Right lobe of liver (tissue), 4 donors: Measurements from ENCODE around the gene NID2.

Source experiments
- POLR2A ChIP-seq: fragments of 450-650 bp; IDR thresholded peaks from one replicate; pipeline ENCODE4 v1.6.1; 2017; ENCODE audit warnings: antibody characterized with exemption, mild to moderate bottlenecking
- TF ChIP-seq, protein P1 (sequence below), 4 donors: fragments of 200-600 bp in 3 of 4; fragments of 450-650 bp in 1 of 4; IDR thresholded peaks; one replicate each; pipeline versions ENCODE4 v1.5.1 to v1.8.0; 2016 to 2022; ENCODE audit warnings: antibody characterized with exemption in 4 of 4, mild to moderate bottlenecking in 2 of 4
- donor health status: DM: no; HTN: no; CAD: no.
- donor health status: DM: no; HTN: no; CAD: no.
- donor health status: DM: no; HTN: yes; CAD: no.

DNA sequence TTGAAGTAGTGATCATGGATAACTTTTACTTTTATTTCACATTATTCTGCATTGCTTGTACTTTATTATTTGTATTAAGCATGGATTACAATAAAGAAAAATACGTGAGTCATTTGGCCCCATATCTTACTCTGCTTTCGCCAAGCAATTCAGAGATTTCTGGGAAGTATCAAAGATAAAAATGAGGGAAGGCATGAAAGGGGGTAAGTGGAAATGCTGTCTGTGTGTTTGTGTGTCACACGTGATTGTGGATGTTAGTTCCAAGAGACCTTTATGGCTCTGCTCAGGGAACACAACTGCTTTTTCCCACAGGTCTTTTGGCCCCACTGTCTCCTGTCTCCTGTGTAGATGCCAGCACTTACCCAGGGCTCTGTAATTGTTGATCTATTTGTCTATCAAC lies 10.5 kb downstream of the NID2 start:
- TF ChIP-seq POLR2A: no peak
- TF ChIP-seq, protein P1, sequence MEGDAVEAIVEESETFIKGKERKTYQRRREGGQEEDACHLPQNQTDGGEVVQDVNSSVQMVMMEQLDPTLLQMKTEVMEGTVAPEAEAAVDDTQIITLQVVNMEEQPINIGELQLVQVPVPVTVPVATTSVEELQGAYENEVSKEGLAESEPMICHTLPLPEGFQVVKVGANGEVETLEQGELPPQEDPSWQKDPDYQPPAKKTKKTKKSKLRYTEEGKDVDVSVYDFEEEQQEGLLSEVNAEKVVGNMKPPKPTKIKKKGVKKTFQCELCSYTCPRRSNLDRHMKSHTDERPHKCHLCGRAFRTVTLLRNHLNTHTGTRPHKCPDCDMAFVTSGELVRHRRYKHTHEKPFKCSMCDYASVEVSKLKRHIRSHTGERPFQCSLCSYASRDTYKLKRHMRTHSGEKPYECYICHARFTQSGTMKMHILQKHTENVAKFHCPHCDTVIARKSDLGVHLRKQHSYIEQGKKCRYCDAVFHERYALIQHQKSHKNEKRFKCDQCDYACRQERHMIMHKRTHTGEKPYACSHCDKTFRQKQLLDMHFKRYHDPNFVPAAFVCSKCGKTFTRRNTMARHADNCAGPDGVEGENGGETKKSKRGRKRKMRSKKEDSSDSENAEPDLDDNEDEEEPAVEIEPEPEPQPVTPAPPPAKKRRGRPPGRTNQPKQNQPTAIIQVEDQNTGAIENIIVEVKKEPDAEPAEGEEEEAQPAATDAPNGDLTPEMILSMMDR (IDR thresholded peaks at IDR 0.05): no peak
